GM12872 (cell line): ENCODE results near the gene DHCR24.

ENCODE experiments used
- TF ChIP-seq, protein P1 (sequence below): IDR thresholded peaks from 3 replicates; pipeline ENCODE4 v1.5.1; 2011; ENCODE audit warnings: low read depth, mild to moderate bottlenecking, low read length, moderate library complexity; ENCODE audit not compliant: insufficient read depth

Gene DHCR24, protein sequence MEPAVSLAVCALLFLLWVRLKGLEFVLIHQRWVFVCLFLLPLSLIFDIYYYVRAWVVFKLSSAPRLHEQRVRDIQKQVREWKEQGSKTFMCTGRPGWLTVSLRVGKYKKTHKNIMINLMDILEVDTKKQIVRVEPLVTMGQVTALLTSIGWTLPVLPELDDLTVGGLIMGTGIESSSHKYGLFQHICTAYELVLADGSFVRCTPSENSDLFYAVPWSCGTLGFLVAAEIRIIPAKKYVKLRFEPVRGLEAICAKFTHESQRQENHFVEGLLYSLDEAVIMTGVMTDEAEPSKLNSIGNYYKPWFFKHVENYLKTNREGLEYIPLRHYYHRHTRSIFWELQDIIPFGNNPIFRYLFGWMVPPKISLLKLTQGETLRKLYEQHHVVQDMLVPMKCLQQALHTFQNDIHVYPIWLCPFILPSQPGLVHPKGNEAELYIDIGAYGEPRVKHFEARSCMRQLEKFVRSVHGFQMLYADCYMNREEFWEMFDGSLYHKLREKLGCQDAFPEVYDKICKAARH

DNA sequence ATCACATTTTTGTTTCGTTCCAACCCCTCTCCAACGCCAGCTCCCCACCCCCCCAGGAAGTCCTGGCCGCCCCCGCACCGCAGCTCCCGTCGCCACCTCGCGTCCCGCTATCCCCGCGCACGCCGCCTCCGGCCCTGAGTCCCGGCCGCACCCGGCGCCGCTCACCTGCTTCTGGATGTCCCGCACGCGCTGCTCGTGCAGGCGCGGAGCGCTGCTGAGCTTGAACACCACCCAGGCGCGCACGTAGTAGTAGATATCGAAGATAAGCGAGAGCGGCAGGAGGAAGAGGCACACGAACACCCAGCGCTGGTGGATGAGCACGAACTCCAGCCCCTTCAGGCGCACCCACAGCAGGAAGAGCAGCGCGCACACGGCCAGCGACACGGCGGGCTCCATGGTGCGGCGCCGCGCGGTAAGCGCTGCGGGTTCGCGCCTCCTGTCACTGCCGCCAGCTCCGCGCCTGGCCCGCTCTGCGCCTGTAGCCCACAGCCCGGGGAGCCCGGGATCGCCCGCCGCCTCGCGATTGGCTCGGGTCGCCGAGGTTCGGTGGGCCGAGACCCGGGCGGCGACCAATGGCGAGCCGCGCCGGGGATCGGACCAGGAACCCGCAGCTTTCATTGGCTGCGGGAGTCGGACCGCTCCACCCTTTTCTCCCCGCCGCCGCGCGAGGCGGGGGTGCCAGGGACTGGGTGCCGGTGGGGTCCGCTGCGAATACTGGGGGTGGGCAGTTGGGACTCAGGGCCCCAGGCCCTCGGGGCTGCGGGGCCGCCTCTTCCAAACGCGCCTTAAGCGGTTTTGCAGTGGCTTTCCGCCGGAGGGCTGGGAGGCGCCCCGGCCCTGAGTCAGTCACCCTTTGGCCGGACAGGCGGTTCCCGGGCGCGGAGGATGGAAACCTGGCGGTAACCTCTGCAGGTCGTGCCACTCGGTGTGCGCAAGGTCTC, at the start of gene DHCR24:
Gene DHCR24, minus strand, starts transcription at position 472 of the 941 bp plus-strand sequence. Its CDS starts 76 bp downstream, at position 396.
- TF ChIP-seq, protein P1, sequence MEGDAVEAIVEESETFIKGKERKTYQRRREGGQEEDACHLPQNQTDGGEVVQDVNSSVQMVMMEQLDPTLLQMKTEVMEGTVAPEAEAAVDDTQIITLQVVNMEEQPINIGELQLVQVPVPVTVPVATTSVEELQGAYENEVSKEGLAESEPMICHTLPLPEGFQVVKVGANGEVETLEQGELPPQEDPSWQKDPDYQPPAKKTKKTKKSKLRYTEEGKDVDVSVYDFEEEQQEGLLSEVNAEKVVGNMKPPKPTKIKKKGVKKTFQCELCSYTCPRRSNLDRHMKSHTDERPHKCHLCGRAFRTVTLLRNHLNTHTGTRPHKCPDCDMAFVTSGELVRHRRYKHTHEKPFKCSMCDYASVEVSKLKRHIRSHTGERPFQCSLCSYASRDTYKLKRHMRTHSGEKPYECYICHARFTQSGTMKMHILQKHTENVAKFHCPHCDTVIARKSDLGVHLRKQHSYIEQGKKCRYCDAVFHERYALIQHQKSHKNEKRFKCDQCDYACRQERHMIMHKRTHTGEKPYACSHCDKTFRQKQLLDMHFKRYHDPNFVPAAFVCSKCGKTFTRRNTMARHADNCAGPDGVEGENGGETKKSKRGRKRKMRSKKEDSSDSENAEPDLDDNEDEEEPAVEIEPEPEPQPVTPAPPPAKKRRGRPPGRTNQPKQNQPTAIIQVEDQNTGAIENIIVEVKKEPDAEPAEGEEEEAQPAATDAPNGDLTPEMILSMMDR, result no peak

DNA sequence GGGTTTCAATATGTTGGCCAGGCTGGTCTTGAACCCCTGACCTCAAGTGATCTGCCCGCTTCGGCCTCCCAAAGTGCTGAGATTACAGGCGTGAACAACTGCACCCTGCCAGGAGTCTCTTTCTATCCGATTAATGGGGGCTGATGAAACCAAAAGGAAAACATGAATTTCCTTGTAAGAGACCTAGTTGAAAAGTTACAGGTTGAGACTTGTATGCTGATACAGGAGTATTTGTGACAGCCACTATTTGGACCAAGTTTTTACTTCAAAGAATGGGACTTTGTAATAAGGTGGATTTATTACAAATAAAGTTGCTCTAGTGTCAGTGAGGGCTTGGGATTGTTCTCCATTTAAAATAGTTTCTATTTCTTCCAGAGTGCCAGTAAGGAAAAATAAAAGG, 49.8 kb upstream of the DHCR24 start:
- TF ChIP-seq, protein P1, result no peak

DNA sequence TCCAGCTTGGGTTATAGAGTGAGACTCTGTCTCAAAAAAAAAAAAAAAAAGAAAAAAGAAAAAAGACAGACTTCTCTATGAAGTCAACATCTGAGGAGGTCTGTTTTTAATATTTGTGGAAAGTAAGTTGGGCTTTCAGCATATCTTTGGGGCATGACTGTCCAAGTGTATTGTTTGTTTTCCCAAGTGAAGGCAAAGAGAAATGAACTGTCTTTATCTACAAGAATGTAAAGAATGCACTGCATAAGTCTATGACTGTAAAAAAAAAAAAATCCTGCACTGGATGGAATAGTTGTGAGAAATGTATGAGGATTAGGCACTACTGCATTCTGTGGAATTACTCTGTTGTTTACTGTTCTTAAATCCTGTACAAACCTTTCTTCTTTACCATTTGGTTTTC, 47.9 kb upstream of the DHCR24 start:
- TF ChIP-seq, protein P1, result no peak

DNA sequence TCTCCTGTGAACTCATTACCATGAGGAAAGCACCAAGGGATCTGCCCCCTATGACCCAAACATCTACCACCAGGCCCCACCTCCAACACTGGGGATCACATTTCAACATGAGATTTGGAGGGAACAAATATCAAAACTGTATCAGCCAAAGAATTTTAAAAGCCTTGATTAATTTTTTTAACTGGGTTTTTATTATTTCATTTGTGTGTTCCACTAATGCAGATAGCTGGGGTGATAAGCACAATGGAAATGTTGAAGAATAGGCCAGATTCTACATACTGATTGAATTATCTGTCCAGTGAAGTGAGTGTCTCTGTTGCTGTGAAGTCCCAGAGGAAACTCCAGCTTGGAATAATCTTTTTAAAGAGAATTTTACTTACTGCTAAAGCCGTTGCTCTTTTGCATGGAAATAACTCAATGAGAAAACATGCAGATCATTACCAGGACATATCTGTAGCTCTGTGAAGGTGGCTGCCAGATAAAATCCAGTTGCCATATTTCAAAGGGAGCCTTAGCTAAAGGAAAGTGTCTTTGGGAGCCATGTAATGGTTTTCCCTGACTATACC, 44.4 kb upstream of the DHCR24 start:
- TF ChIP-seq, protein P1, result no peak

DNA sequence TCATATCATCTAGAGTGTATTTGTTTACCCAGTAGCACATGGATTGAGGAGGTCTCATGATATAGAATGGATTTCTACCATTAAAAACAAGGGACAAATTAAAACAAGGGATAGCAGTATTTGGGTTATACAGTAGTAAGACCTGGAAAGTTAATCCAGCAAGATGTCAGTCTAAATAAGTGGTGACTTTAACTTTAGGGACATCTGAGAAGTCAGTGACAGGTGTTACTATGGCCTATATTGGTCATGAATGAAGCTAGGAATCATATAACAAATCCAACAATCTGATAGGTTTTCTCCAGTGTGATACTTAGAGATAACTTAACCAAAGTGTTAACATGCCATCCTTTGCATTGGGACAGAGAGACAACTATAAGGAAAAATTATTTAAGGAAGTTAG, 42.7 kb upstream of the DHCR24 start:
- TF ChIP-seq, protein P1, result no peak

DNA sequence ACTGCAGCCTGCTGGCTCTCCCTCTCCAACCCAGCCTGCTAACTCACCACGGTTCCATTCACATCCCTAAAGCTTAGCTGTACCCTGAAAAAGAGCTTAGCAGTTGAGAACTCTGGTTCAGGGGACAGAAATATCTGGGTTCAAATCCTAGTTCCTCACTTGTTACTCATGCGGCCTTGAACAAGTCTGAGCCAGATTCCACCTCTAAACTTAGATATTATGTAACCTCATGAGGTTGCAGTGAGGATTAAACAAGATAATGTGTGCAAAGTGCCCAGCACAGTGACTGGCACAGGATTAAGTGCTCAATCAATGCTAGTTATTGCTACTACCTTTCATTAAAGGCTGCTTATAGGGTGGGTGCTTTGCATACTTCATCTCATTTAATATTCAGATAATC, 41.3 kb upstream of the DHCR24 start:
- TF ChIP-seq, protein P1, result no peak
